Stomach (tissue), 4 donors: Measurements from ENCODE around the gene FAU.

ENCODE experiments used
- CTCF ChIP-seq, 7 experiments: fragments of 450-650 bp in 4 of 7; fragments of 200-600 bp in 3 of 7; sonication (generic) in 3 of 7; IDR thresholded peaks; one replicate each; pipeline ENCODE4 v1.5.1; 2016 to 2019; ENCODE audit warnings: antibody characterized with exemption in 7 of 7, control low read depth in 2 of 7, mild to moderate bottlenecking in 1 of 7
- EP300 ChIP-seq: sonication (generic); formaldehyde crosslinking; IDR thresholded peaks from one replicate; pipeline ENCODE4 v1.6.1; 2017; ENCODE audit warnings: antibody characterized with exemption

GRCh38 chr11:65086809-65087208, 35.1 kb downstream of the FAU start:
- TF ChIP-seq CTCF (IDR thresholded peaks at IDR 0.05), result no peak
- TF ChIP-seq EP300, result no peak
